Fibroblast of skin of right quadriceps (primary cell): ENCODE measurements around the gene SOCS1.
"Not testable (repeated sequence)": the region's sequence is repeated elsewhere in the genome, so short reads cannot be mapped to it uniquely, and the experiment has no call there.

Source experiments
- DNase-seq: peaks from one replicate; pipeline ENCODE4 v3.0.0-alpha.2; 2013

The SOCS1 gene

DNA sequence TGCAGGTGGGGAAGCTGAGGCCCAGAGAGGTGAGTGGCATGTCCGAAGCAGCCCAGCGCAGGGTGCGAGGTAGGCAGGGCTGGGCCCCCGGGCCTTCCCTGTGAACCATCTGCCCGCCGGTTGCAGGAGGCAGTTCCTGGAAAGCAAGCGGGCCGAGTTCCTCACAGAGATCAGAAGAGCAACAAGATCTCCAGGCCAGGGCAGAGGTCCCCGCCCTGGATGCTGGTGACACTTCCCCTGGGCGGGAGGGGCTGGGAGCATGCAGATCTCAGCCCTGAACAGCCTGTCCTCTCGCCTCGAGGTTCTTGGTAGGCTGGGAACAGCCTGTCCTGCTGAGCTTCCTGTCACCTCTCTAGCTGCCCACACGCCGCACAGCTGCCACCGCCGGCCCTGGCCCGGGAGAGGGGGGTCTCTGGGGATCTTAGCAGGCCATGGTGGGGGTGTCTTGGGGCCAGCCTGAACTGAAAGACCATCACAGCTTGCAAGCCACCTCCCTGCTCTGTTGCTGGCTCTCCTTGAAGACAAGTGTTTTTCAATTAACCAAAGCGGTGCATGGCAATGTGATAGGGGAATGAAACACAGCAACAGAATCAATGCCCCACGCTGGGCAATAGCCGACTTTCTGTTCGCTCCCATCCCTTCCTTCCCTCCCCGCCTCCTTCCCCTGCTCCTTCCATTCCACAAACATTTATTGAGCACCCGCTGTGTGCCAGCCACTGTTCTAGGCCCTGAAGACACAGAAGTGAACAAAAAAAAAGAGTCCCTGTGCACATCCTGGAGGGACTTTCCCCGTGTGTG is 31.7 kb downstream of the SOCS1 start:
- DNase-seq, result no peak

DNA sequence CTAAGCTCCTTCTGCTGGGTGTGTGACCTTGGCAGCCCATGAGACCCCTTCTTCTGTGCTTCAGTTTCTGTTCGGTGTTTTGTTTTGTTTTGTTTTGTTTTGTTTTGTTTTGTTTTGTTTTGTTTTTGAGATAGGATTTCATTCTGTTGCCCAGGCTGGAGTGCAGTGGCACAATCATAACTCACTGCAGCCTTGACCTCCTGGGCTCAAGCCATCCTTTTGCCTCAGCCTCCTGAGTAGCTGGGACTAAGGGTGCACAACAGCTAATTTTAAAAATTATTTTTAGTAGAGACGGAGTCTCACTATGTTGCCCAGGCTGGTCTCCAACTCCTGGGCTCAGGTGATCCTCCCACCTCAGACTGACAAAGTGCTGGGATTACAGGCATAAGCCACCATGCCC is 35.5 kb downstream of the SOCS1 start:
- not testable (repeated sequence) for DNase-seq

GRCh38 chr16:11219178-11219577 is 36.8 kb downstream of the SOCS1 start:
- DNase-seq, result no peak

- DNase-seq, result no peak
Measured at GRCh38 chr16:11218604-11218962, 37.4 kb downstream of the SOCS1 start.

- no peak for DNase-seq
Measured at GRCh38 chr16:11217651-11218603, 38.1 kb downstream of the SOCS1 start.

DNA sequence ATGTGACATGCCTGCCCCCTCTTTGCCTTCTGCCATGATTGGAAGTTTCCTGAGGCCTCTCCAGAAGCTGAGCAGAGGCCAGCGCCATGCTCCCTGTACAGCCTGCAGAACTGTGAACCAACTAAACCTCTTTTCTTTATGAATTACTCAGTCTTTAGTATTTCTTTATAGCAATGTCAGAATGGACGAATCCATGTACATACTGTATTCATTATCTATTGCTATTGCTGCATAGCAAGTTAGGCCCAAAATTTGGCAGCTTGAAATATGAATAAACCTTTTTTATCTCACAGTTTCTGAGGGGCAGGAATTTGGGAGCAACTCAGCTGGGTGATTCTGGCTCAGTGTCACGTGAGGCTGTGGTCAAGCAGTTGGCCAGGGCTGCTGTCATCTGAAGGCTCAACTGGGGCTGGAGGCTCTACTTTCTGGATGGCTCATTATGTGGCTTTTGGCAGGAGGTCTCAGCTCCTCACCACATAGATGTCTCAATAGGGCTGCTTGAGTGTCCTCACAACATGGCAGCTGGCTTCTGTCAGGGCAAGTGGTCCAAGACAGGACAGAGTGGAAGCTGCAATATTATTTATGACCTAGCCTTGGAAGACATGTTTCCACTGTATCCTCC is 40.0 kb downstream of the SOCS1 start:
- no peak for DNase-seq

GRCh38 chr16:11213799-11214198 is 42.2 kb downstream of the SOCS1 start:
- DNase-seq, result no peak

- no peak for DNase-seq
Measured at GRCh38 chr16:11213373-11213772, 42.6 kb downstream of the SOCS1 start.

DNA sequence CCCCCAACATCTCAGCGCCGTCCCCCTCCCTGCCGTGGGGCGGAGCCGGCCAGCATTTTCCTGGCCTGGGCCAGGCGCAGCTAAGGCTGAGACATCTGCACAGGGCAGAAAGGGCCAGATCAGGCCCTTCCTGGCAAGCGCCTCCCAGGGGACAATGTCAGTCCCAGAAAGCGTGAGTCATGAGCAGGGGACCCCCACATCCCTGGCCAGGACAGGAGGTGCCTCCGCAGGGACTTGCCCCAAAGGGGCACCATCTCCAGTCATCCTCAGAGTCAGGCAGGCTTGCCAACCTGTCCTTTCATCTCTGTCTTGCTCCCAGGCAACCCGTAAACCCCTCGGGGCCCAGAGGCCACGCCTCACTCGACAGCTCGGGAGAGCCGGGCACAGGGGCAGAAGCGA is 43.2 kb downstream of the SOCS1 start:
- DNase-seq, result no peak

DNA sequence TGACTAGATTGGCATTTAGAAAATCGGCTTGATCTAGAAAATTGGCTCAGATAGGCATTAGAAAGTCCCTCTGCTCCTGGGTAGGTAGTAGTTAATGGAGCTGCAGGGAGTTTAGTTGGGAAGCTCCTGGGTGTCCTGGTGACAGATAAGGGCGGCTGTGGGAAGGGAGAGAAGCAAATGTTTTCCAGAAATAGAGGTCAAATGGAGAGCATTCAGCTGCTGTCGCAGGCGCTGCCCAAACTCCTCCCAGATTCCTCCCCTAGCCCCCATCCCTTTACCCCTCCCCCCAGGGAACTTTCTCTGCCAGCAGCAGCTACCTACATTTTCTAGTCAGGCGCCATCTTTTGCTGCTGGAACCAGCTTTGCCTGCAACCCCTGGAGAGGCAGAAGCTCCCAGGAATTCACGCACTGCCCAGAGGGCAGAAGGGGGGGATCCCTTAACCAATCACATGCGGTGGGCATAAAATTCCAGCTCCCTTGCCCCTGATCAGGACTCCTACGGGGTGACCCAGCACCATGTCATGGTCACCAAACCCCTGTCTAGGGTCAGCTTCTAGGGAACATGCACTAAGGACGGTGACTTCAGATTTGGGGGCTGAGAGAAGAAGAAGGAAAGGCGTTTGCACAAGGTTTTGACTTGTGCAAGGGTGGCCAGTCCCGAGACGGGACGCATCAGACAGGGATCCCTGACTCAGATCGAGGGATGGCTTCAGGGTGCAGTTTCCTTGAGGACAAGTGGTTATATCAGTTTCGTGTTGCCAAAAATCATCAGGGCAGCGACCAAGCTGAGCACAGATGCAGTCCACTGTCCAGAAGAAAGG is 43.8 kb downstream of the SOCS1 start:
- no peak for DNase-seq

GRCh38 chr16:11211061-11211976 is 44.7 kb downstream of the SOCS1 start:
- DNase-seq, result no peak

DNA sequence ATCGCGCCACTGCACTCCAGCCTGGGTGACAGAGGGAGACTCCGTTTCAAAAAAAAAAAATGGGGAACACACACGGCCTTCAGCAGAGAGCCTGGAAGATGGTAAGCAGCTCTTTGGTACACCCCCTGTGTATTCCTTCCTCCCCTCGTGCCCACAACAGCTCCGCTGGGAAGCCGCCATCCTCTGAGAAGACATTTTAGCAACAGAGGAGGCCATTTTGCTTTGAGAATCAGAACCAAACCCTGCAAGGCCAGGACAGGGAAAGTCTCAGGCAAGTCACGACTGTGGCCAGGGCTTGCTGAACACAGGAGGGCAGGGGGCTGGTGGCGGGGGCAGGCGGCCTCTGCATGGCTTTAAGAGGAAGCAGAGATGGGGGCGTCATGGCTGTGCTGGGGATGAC is 45.7 kb downstream of the SOCS1 start:
- no peak for DNase-seq

GRCh38 chr16:11208916-11209665 is 46.9 kb downstream of the SOCS1 start:
- DNase-seq, result no peak

DNA sequence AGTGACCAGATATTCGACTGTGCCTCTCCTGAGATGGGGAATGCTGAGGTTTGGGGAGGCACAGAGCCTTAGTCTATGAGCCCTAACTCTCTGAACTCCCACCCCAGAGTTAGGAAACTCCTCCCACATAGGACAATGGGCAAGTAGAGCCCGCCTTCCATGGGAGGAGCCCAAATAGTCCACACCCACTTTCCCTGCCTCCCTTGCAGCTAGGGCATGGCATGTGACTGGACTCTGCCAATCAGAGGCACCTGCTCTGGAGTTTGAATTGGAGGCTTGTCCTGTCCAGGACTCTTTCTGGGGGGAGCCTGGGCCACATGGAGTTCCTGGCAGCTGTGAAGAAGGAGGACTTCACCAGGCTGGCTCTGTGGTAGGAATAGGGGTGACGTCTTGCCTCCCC is 48.4 kb downstream of the SOCS1 start:
- no peak for DNase-seq

- peak; percentile 29 for DNase-seq
Measured at GRCh38 chr16:11205754-11206581, 50.0 kb downstream of the SOCS1 start.

DNA sequence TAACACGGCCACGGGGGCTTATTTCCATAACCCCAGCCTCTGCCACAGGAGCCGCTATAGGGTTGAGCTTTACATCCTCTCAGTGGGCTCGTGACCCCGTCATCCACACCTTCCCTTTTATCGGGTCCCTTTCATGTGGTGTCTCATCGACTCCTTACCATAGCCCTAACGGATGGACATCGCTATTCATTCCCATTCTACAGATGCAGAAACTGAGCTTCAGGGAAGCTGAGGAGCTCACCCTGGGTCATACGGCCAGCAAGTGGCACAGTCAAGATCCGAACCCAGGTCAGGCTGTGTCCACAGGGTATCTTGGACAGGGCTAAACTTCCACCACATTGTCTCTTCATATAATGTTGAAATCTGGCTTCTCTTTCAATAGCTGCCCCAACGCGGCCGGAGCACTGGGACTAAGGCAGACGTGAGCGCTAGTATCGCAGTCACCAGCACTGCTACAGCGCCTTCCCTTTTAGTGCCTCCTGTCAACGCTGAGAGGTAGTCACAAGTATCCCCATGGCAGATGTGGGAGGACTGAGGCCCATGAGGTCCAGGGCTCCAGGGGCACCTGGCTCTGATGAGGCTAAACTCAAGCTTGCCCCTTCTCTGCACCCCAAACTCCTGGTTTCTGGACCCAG is 50.8 kb downstream of the SOCS1 start:
- DNase-seq, result no peak

GRCh38 chr16:11204513-11205047 is 51.4 kb downstream of the SOCS1 start:
- no peak for DNase-seq
